GM12865 (cell line): ENCODE results near the gene ITPRID1.
"Not testable (repeated sequence)": the region's sequence is repeated elsewhere in the genome, so short reads cannot be mapped to it uniquely, and the experiment has no call there.

ENCODE experiments used
- DNase-seq: peaks from one replicate; pipeline ENCODE4 v3.0.0; 2010; ENCODE audit warnings: low read depth
- H3K4me3 ChIP-seq: 2 replicates; pipeline ENCODE4 v1.5.1; 2011; ENCODE audit warnings: mild to moderate bottlenecking, low read depth, low read length, control low read depth
- TF ChIP-seq, protein P1 (sequence below): IDR thresholded peaks from 2 replicates; pipeline ENCODE4 v1.5.1; 2011; ENCODE audit warnings: low read length, control low read depth, low read depth, inconsistent platforms; ENCODE audit not compliant: insufficient read depth; ENCODE audit errors: missing control alignments

The ITPRID1 gene

GRCh38 chr7:31529103-31529502 is 15.2 kb downstream of the ITPRID1 start:
- DNase-seq = no peak
- TF ChIP-seq, protein P1, sequence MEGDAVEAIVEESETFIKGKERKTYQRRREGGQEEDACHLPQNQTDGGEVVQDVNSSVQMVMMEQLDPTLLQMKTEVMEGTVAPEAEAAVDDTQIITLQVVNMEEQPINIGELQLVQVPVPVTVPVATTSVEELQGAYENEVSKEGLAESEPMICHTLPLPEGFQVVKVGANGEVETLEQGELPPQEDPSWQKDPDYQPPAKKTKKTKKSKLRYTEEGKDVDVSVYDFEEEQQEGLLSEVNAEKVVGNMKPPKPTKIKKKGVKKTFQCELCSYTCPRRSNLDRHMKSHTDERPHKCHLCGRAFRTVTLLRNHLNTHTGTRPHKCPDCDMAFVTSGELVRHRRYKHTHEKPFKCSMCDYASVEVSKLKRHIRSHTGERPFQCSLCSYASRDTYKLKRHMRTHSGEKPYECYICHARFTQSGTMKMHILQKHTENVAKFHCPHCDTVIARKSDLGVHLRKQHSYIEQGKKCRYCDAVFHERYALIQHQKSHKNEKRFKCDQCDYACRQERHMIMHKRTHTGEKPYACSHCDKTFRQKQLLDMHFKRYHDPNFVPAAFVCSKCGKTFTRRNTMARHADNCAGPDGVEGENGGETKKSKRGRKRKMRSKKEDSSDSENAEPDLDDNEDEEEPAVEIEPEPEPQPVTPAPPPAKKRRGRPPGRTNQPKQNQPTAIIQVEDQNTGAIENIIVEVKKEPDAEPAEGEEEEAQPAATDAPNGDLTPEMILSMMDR = no peak

DNA sequence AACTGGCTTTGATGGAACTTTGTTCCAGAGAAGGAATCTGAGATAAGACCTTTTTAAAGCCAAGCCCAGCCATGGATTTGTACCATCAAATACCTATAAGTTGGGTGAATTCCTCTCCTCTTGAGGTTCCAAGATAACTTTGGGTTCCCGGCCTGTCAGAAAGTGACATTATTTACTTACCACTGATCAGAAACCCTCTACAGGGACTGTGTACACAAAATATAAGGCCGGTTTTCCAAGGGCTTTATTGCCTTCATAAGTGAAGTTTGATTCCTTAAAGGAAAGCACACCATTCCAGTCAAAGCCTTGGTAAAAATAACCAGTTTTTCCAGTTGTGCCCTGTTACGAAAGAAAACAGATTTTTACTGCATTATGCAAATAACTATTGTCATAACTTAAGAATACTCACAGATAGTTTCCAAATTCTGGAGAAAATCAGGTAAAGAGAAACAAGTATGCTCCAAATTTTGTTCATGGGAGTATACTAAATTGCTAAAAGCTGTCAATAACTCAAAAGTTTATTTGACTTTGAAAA is 26.8 kb downstream of the ITPRID1 start:
- not testable (repeated sequence) for DNase-seq, H3K4me3 ChIP-seq

More at GRCh38 chr7:31529103-31529502, 15.2 kb downstream of the ITPRID1 start:
- H3K4me3 ChIP-seq = no peak overlapping the region

- TF ChIP-seq, protein P1 = no peak
- H3K4me3 ChIP-seq = no peak overlapping the region
- no peak for DNase-seq
Observed at GRCh38 chr7:31545549-31545948, 31.7 kb downstream of the ITPRID1 start.

- TF ChIP-seq, protein P1 = no peak
- DNase-seq = no peak
- H3K4me3 ChIP-seq = no peak overlapping the region
Observed at GRCh38 chr7:31549611-31550010, 35.7 kb downstream of the ITPRID1 start.

DNA sequence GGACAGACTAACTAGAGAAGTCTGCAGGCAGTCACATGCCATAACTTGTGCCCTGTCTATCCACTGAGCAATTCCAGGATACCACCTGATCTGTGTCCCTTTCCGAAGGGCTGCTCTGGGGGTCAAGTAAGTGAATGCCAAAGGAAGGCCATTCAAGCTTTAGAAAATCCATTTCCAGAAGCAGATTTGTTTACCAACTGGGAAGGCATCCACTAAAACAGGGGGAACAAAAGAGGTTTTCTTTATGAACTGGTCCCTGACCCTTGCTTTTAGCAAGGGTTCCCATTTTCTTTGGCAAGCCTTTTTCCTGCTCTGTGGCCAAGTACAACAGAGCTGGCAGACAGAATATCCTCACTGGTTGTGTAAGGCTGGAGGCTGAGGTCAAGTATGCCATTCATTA is 36.5 kb downstream of the ITPRID1 start:
- TF ChIP-seq, protein P1 = no peak
- no peak for DNase-seq

GRCh38 chr7:31553661-31554081 is 39.8 kb downstream of the ITPRID1 start:
- TF ChIP-seq, protein P1 = no peak
- no peak for DNase-seq
- H3K4me3 ChIP-seq = no peak overlapping the region

More for the DNA sequence above, 36.5 kb downstream of the ITPRID1 start:
- no peak overlapping the region for H3K4me3 ChIP-seq

GRCh38 chr7:31562002-31562401 is 48.1 kb downstream of the ITPRID1 start:
- TF ChIP-seq, protein P1 = no peak
- no peak for DNase-seq

More at GRCh38 chr7:31562002-31562401, 48.1 kb downstream of the ITPRID1 start:
- no peak overlapping the region for H3K4me3 ChIP-seq
